H1 (cell line): ENCODE results near the gene B4GALT7. TPM values are rescaled to one million over a fixed set of nuclear protein-coding genes. Genes with fewer than 3 reads are reported as not detected.
"Not testable (repeated sequence)": the region's sequence is repeated elsewhere in the genome, so short reads cannot be mapped to it uniquely, and the experiment has no call there.

ENCODE experiments used
- CTCF ChIA-PET: fragments of 300-600 bp; sonication (Branson Sonifier 250); formaldehyde crosslinking; loops from one replicate; lab custom pipeline; 2021; ENCODE audit not compliant: partially characterized antibody; lab: Charles Lee
- POLR2A ChIA-PET: fragments of 300-600 bp; sonication (Branson Sonifier 250); formaldehyde crosslinking; loops from one replicate; lab custom pipeline; 2021; ENCODE audit warnings: inconsistent platforms; ENCODE audit not compliant: partially characterized antibody; lab: Charles Lee
- DNase-seq, 2 experiments: peaks; one replicate each; pipeline versions ENCODE4 v3.0.0 to v3.0.0-alpha.2; 2010 to 2022; ENCODE audit warnings: low spot score in 2 of 2, low read depth in 1 of 2, mixed read lengths in 1 of 2
- FAIRE-seq: peaks from 2 replicates; lab custom pipeline; 2011; peaks lifted over from hg19 to GRCh38; lab: Jason Lieb, UNC
- H2AFZ ChIP-seq: 2 replicates; pipeline ENCODE4 v1.8.1; 2012; ENCODE audit warnings: low read length, inconsistent platforms
- H2AK5ac ChIP-seq: 2 replicates; pipeline ENCODE4 v1.6.1; 2013; ENCODE audit warnings: low read depth, low read length
- H2BK120ac ChIP-seq: replicated peaks from 2 replicates; pipeline ENCODE3; 2013; ENCODE audit warnings: low read depth, low read length, inconsistent platforms
- H2BK12ac ChIP-seq: 2 replicates; pipeline ENCODE4 v1.6.1; 2013; ENCODE audit warnings: low read depth, low read length
- H2BK15ac ChIP-seq: 2 replicates; pipeline ENCODE4 v1.6.1; 2013; ENCODE audit warnings: low read length
- H2BK20ac ChIP-seq: 2 replicates; pipeline ENCODE4 v1.6.1; 2013; ENCODE audit warnings: low read length
- H2BK5ac ChIP-seq: 2 replicates; pipeline ENCODE4 v1.6.1; 2013; ENCODE audit warnings: low read depth, low read length
- H3K14ac ChIP-seq: 2 replicates; pipeline ENCODE4 v1.6.1; 2013; ENCODE audit warnings: inconsistent platforms; ENCODE audit not compliant: insufficient read length
- H3K18ac ChIP-seq: 2 replicates; pipeline ENCODE4 v1.6.1; 2013; ENCODE audit warnings: low read length; ENCODE audit errors: extremely low read depth
- H3K23ac ChIP-seq: 2 replicates; pipeline ENCODE4 v1.6.1; 2013; ENCODE audit warnings: inconsistent platforms; ENCODE audit not compliant: insufficient read length
- H3K23me2 ChIP-seq: 2 replicates; pipeline ENCODE4 v1.6.1; 2013; ENCODE audit warnings: low read depth, low read length
- H3K27ac ChIP-seq: 2 replicates; pipeline ENCODE4 v1.6.1; 2011; ENCODE audit warnings: low read depth, low read length, inconsistent platforms
- H3K27me3 ChIP-seq, 4 experiments: replicated peaks in 1 of 4; 1 replicate in 1 of 4; 2 replicates in 3 of 4; pipeline versions ENCODE4 v1.6.1 to v1.8.1; 2011 to 2013; ENCODE audit warnings: low read length in 3 of 4, mild to moderate bottlenecking in 3 of 4, inconsistent platforms in 2 of 4, mixed read lengths in 2 of 4, moderate library complexity in 1 of 4; ENCODE audit not compliant: control insufficient read depth in 3 of 4, insufficient read depth in 3 of 4; ENCODE audit errors: extremely low read depth in 1 of 4
- H3K36me3 ChIP-seq, 4 experiments: 2 replicates each; pipeline versions ENCODE4 v1.6.1 to v1.8.1; 2011 to 2013; ENCODE audit warnings: mild to moderate bottlenecking in 4 of 4, low read length in 3 of 4, moderate library complexity in 2 of 4, control low read depth in 1 of 4, inconsistent platforms in 1 of 4; ENCODE audit not compliant: insufficient read depth in 4 of 4, control insufficient read depth in 2 of 4
- H3K4ac ChIP-seq: replicated peaks from 2 replicates; pipeline ENCODE3; 2013; ENCODE audit warnings: low read length, low read depth, mixed read lengths, inconsistent platforms; ENCODE audit not compliant: insufficient read length
- H3K4me1 ChIP-seq, 4 experiments: replicated peaks in 1 of 4; 1 replicate in 1 of 4; 2 replicates in 3 of 4; pipeline versions ENCODE4 v1.6.1 to v1.8.1; 2011 to 2013; ENCODE audit warnings: low read length in 3 of 4, inconsistent platforms in 2 of 4, mixed read lengths in 1 of 4; ENCODE audit not compliant: insufficient read depth in 4 of 4, control insufficient read depth in 3 of 4
- H3K4me2 ChIP-seq, 2 experiments: 2 replicates each; pipeline versions ENCODE4 v1.6.1 to v1.8.1; 2011 to 2013; ENCODE audit warnings: low read depth in 2 of 2, low read length in 2 of 2, control low read depth in 1 of 2, inconsistent platforms in 1 of 2, mild to moderate bottlenecking in 1 of 2; ENCODE audit not compliant: insufficient read depth in 1 of 2
- H3K4me3 ChIP-seq, 4 experiments: fragments of 200-600, 300-600 bp in 1 of 4; sonication (generic), shearing (Covaris generic), sonication (Bioruptor Twin) in 1 of 4; 2 replicates each; pipeline versions ENCODE4 v1.5.1 to v1.8.1; 2011 to 2016; ENCODE audit warnings: low read length in 4 of 4, low read depth in 3 of 4, control low read depth in 2 of 4, inconsistent platforms in 2 of 4, mild to moderate bottlenecking in 2 of 4, mixed read lengths in 1 of 4, moderate library complexity in 1 of 4; ENCODE audit not compliant: insufficient read depth in 2 of 4; ENCODE audit errors: extremely low read depth in 1 of 4
- H3K56ac ChIP-seq: replicated peaks from 2 replicates; pipeline ENCODE3; 2013; ENCODE audit warnings: low read depth, mild to moderate bottlenecking, mixed read lengths, low read length, inconsistent platforms; ENCODE audit not compliant: insufficient read length
- H3K79me1 ChIP-seq: 2 replicates; pipeline ENCODE4 v1.6.1; 2013; ENCODE audit warnings: low read depth, low read length, control low read depth
- H3K79me2 ChIP-seq, 2 experiments: 2 replicates each; pipeline versions ENCODE4 v1.6.1 to v1.8.1; 2012 to 2013; ENCODE audit warnings: low read length in 2 of 2, mild to moderate bottlenecking in 2 of 2, inconsistent platforms in 1 of 2; ENCODE audit not compliant: insufficient read depth in 2 of 2, control insufficient read depth in 1 of 2
- H3K9ac ChIP-seq, 4 experiments: replicated peaks in 1 of 4; 1 replicate in 1 of 4; 2 replicates in 3 of 4; pipeline versions ENCODE4 v1.6.1 to v1.8.1; 2011 to 2013; ENCODE audit warnings: low read depth in 3 of 4, low read length in 3 of 4, control low read depth in 2 of 4, mild to moderate bottlenecking in 2 of 4, moderate library complexity in 2 of 4, inconsistent platforms in 1 of 4; ENCODE audit errors: extremely low read depth in 1 of 4
- H3K9me3 ChIP-seq, 2 experiments: 2 replicates each; pipeline versions ENCODE4 v1.6.1 to v1.8.1; 2012 to 2013; ENCODE audit warnings: mild to moderate bottlenecking in 2 of 2, moderate library complexity in 2 of 2, control low read depth in 1 of 2, inconsistent platforms in 1 of 2, low read depth in 1 of 2, low read length in 1 of 2, mixed read lengths in 1 of 2; ENCODE audit not compliant: insufficient read depth in 2 of 2
- H4K20me1 ChIP-seq, 2 experiments: replicated peaks in 1 of 2; 2 replicates each; pipeline versions ENCODE3 to v1.8.1; 2011 to 2013; ENCODE audit warnings: inconsistent platforms in 2 of 2, low read length in 2 of 2, mild to moderate bottlenecking in 1 of 2; ENCODE audit not compliant: insufficient read depth in 2 of 2, control insufficient read depth in 1 of 2
- H4K5ac ChIP-seq: 2 replicates; pipeline ENCODE4 v1.6.1; 2013; ENCODE audit warnings: low read length, low read depth, mixed read lengths, inconsistent platforms; ENCODE audit not compliant: insufficient read length
- H4K8ac ChIP-seq: 2 replicates; pipeline ENCODE4 v1.8.0; 2013; ENCODE audit warnings: mild to moderate bottlenecking, moderate library complexity, low read length, inconsistent platforms; ENCODE audit not compliant: insufficient read depth; ENCODE audit errors: extremely low read depth
- H4K91ac ChIP-seq: replicated peaks from 2 replicates; pipeline ENCODE3; 2013; ENCODE audit warnings: low read length, mixed read lengths, inconsistent platforms; ENCODE audit not compliant: insufficient read length
- WGBS, 2 experiments: shearing (Covaris generic) in 1 of 2; methylation state at CpG; one replicate each; pipeline versions ENCODE4 v1.1.6 to v1.1.7; 2013 to 2015; ENCODE audit warnings: low lambda C conversion rate in 2 of 2, mixed read lengths in 2 of 2, inconsistent platforms in 1 of 2, low coverage in 1 of 2, missing lambda C conversion rate in 1 of 2; ENCODE audit not compliant: insufficient replicate concordance in 2 of 2, insufficient coverage in 1 of 2, insufficient read length in 1 of 2; ENCODE audit errors: extremely low coverage in 1 of 2, missing lambda C conversion rate in 1 of 2; 5-methylcytosine and 5-hydroxymethylcytosine counted together
- polyA plus RNA-seq, 7 experiments: library from polyadenylated mRNA; depleted of rRNA in 3 of 7; stranded (reverse) in 5 of 7; unstranded in 2 of 7; fragments of >200 nt in 5 of 7; fragments of 200-250 nt in 2 of 7; gene quantifications; 1 replicate in 5 of 7; 2 replicates in 1 of 7; 4 replicates in 1 of 7; pipeline versions ENCODE4 v1.2.1 to v1.2.3, GENCODE V29; 2011 to 2013; ENCODE audit warnings: missing spikeins in 2 of 7, mixed read lengths in 2 of 7
- total RNA-seq: library from RNA; stranded (reverse); fragmentation: NEBNext Ultra II Directional; extraction: Animal tissue kit (Norgen Biotek cat#: 25700); gene quantifications from 2 replicates; pipeline ENCODE4 v1.2.1, GENCODE V29; 2021

The B4GALT7 gene
- total and polyA plus RNA-seq, 2 of the 8 experiments (the other 6 are each of a cell fraction or from before 2014, with no cell fraction given): 18.7 to 31.9 TPM

GRCh38 chr5:177624172-177624571 is 24.2 kb downstream of the B4GALT7 start:
- H3K4ac ChIP-seq, H3K9me3 ChIP-seq, H4K91ac ChIP-seq, H3K23me2 ChIP-seq, H4K5ac ChIP-seq, H4K20me1 ChIP-seq, POLR2A ChIA-PET, H3K4me3 ChIP-seq, H2AK5ac ChIP-seq, H3K18ac ChIP-seq, H2BK12ac ChIP-seq, H3K23ac ChIP-seq, H2BK5ac ChIP-seq, H3K79me2 ChIP-seq, H3K9ac ChIP-seq, CTCF ChIA-PET, H3K36me3 ChIP-seq, H2BK20ac ChIP-seq, FAIRE-seq, DNase-seq, H3K27ac ChIP-seq, H4K8ac ChIP-seq, H2BK15ac ChIP-seq, H3K14ac ChIP-seq, H3K79me1 ChIP-seq, H3K4me1 ChIP-seq, H3K56ac ChIP-seq, H3K27me3 ChIP-seq, H2AFZ ChIP-seq, H2BK120ac ChIP-seq, H3K4me2 ChIP-seq: not testable (repeated sequence)
- WGBS, 2 experiments: 89% methylated on average over 10 of the region's 10 CpGs; no CpG with 5 or more reads in 1 of the 2 experiments

- H3K79me2 ChIP-seq, H3K27ac ChIP-seq, H3K18ac ChIP-seq, H2BK120ac ChIP-seq, H3K4me1 ChIP-seq, POLR2A ChIA-PET, H3K79me1 ChIP-seq, H3K9me3 ChIP-seq, H2BK15ac ChIP-seq, H2BK12ac ChIP-seq, H3K9ac ChIP-seq, H3K4me2 ChIP-seq, DNase-seq, H3K4ac ChIP-seq, H3K23ac ChIP-seq, H4K5ac ChIP-seq, H2AK5ac ChIP-seq, H4K20me1 ChIP-seq, H2AFZ ChIP-seq, H4K8ac ChIP-seq, H3K4me3 ChIP-seq, H2BK5ac ChIP-seq, H3K56ac ChIP-seq, H3K36me3 ChIP-seq, H3K23me2 ChIP-seq, H4K91ac ChIP-seq, H2BK20ac ChIP-seq, FAIRE-seq, H3K27me3 ChIP-seq, H3K14ac ChIP-seq: not testable (repeated sequence)
- CTCF ChIA-PET: interaction anchor here (0.5 to 0.7 kb wide), 2 partner anchors 52 to 134 kb away, joined by 3 to 4 read pairs; no protein-coding TSS in a partner anchor
Measured at GRCh38 chr5:177630186-177630585, 30.3 kb downstream of the B4GALT7 start.
